ENCODE results near the gene SUMO2. TPM values are rescaled to one million over a fixed set of nuclear protein-coding genes. Genes with fewer than 3 reads are reported as not detected.

Gene SUMO2
- total RNA-seq, 2 experiments from 2014 or later = 286 to 628 TPM

- H3K9me2 ChIP-seq (ENCODE audit: insufficient read depth, low read length) = no peaks in the 10 kb centered on the region
- intact Hi-C loops (cut with micrococcal nuclease; ENCODE audit: unreplicated experiment) = no loop called here
- no peak overlapping the region for H3K4me3 ChIP-seq (ENCODE audit: low read depth, low read length, poor library complexity, severe bottlenecking)
- CTCF ChIA-PET (ENCODE audit: unreplicated experiment) = no interaction called here
- no peak overlapping the region for H3K4me2 ChIP-seq (ENCODE audit: low read length)
- H2AFZ ChIP-seq (ENCODE audit: low read length) = no peak overlapping the region
- DNase-seq (ENCODE audit: low spot score) = no peak
- TF ChIP-seq CTCF (conservative IDR thresholded peaks at IDR 0.05; ENCODE audit: low read length) = no peak
- TF ChIP-seq EZH2phosphoT487 (IDR thresholded peaks at IDR 0.05; ENCODE audit: borderline replicate concordance, low read depth, low read length) = no peak
- POLR2A ChIA-PET = no interaction called here
- no peaks in the 10 kb centered on the region for H4K20me1 ChIP-seq (ENCODE audit: insufficient read depth, low read length)
- BruUV-seq (replicated peaks) = no TSS peak
- no peaks in the 10 kb centered on the region for H3K36me3 ChIP-seq (ENCODE audit: insufficient read depth, low read length)
- no peaks in the 10 kb centered on the region for H3K79me2 ChIP-seq (ENCODE audit: insufficient read depth, low read depth, low read length)
- H3K4me1 ChIP-seq (ENCODE audit: insufficient read depth, low read length, poor library complexity, severe bottlenecking) = no peaks in the 10 kb centered on the region
- H3K9me3 ChIP-seq (ENCODE audit: low read length) = no peaks in the 10 kb centered on the region
- H3K27ac ChIP-seq (ENCODE audit: low read depth, low read length, poor library complexity, severe bottlenecking) = no peak overlapping the region
Measured at GRCh38 chr17:75194879-75195278, 12.1 kb upstream of the SUMO2 start.

GRCh38 chr17:75191584-75191983 lies 8.8 kb upstream of the SUMO2 start:
- CTCF ChIA-PET (ENCODE audit: unreplicated experiment) = interaction anchor here (0.6 kb wide), 2 partner anchors 9 to 78 kb away, joined by 3 read pairs; no protein-coding TSS in a partner anchor
- no peak for TF ChIP-seq EZH2phosphoT487 (IDR thresholded peaks at IDR 0.05; ENCODE audit: borderline replicate concordance, low read depth, low read length)
- no peak for TF ChIP-seq CTCF (conservative IDR thresholded peaks at IDR 0.05; ENCODE audit: low read length)
- H4K20me1 ChIP-seq (ENCODE audit: insufficient read depth, low read length) = no peaks in the 10 kb centered on the region

GRCh38 chr17:75188614-75189013 lies 5.9 kb upstream of the SUMO2 start:
- no peak overlapping the region for H3K27ac ChIP-seq (ENCODE audit: low read depth, low read length, poor library complexity, severe bottlenecking)
- no peaks in the 10 kb centered on the region for H3K36me3 ChIP-seq (ENCODE audit: insufficient read depth, low read length)
- POLR2A ChIA-PET = interaction anchor here (0.7 to 1.3 kb wide), 5 partner anchors 8 to 381 kb away, joined by 3 to 4 read pairs (median 4); no protein-coding TSS in a partner anchor
- BruUV-seq (replicated peaks) = no TSS peak
- intact Hi-C loops (cut with micrococcal nuclease; ENCODE audit: unreplicated experiment) = no loop called here
- DNase-seq (ENCODE audit: low spot score) = no peak
- H3K4me2 ChIP-seq (ENCODE audit: low read length) = no peak overlapping the region
- H3K79me2 ChIP-seq (ENCODE audit: insufficient read depth, low read depth, low read length) = no peaks in the 10 kb centered on the region
- peaks cover 9% of the 10 kb centered on the region for H3K4me1 ChIP-seq (ENCODE audit: insufficient read depth, low read length, poor library complexity, severe bottlenecking)
- no peak for TF ChIP-seq EZH2phosphoT487 (IDR thresholded peaks at IDR 0.05; ENCODE audit: borderline replicate concordance, low read depth, low read length)
- TF ChIP-seq CTCF (conservative IDR thresholded peaks at IDR 0.05; ENCODE audit: low read length) = no peak
- H3K4me3 ChIP-seq (ENCODE audit: low read depth, low read length, poor library complexity, severe bottlenecking) = no peak overlapping the region
- no peaks in the 10 kb centered on the region for H4K20me1 ChIP-seq (ENCODE audit: insufficient read depth, low read length)
- H2AFZ ChIP-seq (ENCODE audit: low read length) = no peak overlapping the region
- CTCF ChIA-PET (ENCODE audit: unreplicated experiment) = interaction anchor here (1.1 to 1.3 kb wide), 2 partner anchors 13 to 74 kb away, joined by 3 to 4 read pairs; no protein-coding TSS in a partner anchor
- no peaks in the 10 kb centered on the region for H3K9me3 ChIP-seq (ENCODE audit: low read length)
- H3K9me2 ChIP-seq (ENCODE audit: insufficient read depth, low read length) = no peaks in the 10 kb centered on the region

More at GRCh38 chr17:75191584-75191983, 8.8 kb upstream of the SUMO2 start:
- Histone ChIP-seq H3K9me2 (ENCODE audit: insufficient read depth, low read length) (no peaks in the 10 kb centered on the region), H3K4me1 (ENCODE audit: insufficient read depth, low read length, poor library complexity, severe bottlenecking) (peaks cover 8% of the 10 kb centered on the region), H3K4me3 (ENCODE audit: low read depth, low read length, poor library complexity, severe bottlenecking) (no peak overlapping the region), H3K27ac (ENCODE audit: low read depth, low read length, poor library complexity, severe bottlenecking) (no peak overlapping the region), H2AFZ (ENCODE audit: low read length) (no peak overlapping the region), H3K4me2 (ENCODE audit: low read length) (no peak overlapping the region), H3K9me3 (ENCODE audit: low read length) (no peaks in the 10 kb centered on the region), H3K79me2 (ENCODE audit: insufficient read depth, low read depth, low read length) (no peaks in the 10 kb centered on the region), H3K36me3 (ENCODE audit: insufficient read depth, low read length) (no peaks in the 10 kb centered on the region)
- intact Hi-C loops (cut with micrococcal nuclease; ENCODE audit: unreplicated experiment) = no loop called here
- BruUV-seq (replicated peaks) = no TSS peak
- POLR2A ChIA-PET = interaction anchor here (0.6 to 2.0 kb wide), 3 partner anchors 8 to 103 kb away, joined by 3 to 12 read pairs (median 3); no protein-coding TSS in a partner anchor
- DNase-seq (ENCODE audit: low spot score) = no peak

All from OCI-LY7 (cell line).